Naive B cell (primary cell): Measurements from ENCODE around the gene ARHGAP22. TPM values are rescaled to one million over a fixed set of nuclear protein-coding genes. Genes with fewer than 3 reads are reported as not detected.
A peak's percentile ranks its signal among the peaks of the same experiment; 100 is the strongest.

Experiments
- ATAC-seq, 2 donors: fragments of 150-1000 bp; cut with Tn5 transposase; 2 replicates each; pipeline ENCODE4 v1.10.0; 2021; ENCODE audit warnings: low read depth in 2 of 2, mild to moderate bottlenecking in 2 of 2, moderate library complexity in 2 of 2
- DNase-seq: peaks from one replicate; pipeline ENCODE4 v3.0.0; 2022
- H3K27ac Mint-ChIP-seq, 6 donors: one replicate each; pipeline ENCODE4 v1.8.0; 2020 to 2022; ENCODE audit warnings: mild to moderate bottlenecking in 6 of 6, mixed read lengths in 6 of 6, moderate library complexity in 5 of 6, inconsistent platforms in 2 of 6
- H3K27me3 Mint-ChIP-seq, 3 donors: one replicate each; pipeline ENCODE4 v1.8.0; 2021 to 2022; ENCODE audit warnings: mixed read lengths in 3 of 3, mild to moderate bottlenecking in 1 of 3
- H3K36me3 Mint-ChIP-seq, 2 donors: one replicate each; pipeline ENCODE4 v1.8.0; 2020 to 2022; ENCODE audit warnings: mixed read lengths in 2 of 2, inconsistent platforms in 1 of 2, mild to moderate bottlenecking in 1 of 2
- H3K4me1 Mint-ChIP-seq, 3 donors: one replicate each; pipeline ENCODE4 v1.8.0; 2020 to 2022; ENCODE audit warnings: mixed read lengths in 3 of 3, inconsistent platforms in 1 of 3, mild to moderate bottlenecking in 1 of 3, moderate library complexity in 1 of 3
- H3K4me3 Mint-ChIP-seq, 8 donors: one replicate each; pipeline ENCODE4 v1.8.0; 2020 to 2022; ENCODE audit warnings: mild to moderate bottlenecking in 8 of 8, mixed read lengths in 8 of 8, moderate library complexity in 8 of 8, inconsistent platforms in 2 of 8
- H3K9me3 Mint-ChIP-seq, 7 donors: one replicate each; pipeline ENCODE4 v1.8.0; 2020 to 2022; ENCODE audit warnings: mixed read lengths in 7 of 7, mild to moderate bottlenecking in 5 of 7, inconsistent platforms in 2 of 7, moderate library complexity in 1 of 7
- polyA plus RNA-seq, 6 donors: library from polyadenylated mRNA; unstranded; fragments of 300-500 nt; fragmentation: Illumina TruSeq; gene quantifications; one replicate each; pipeline ENCODE4 v1.2.3, GENCODE V29; 2021; ENCODE audit warnings: low read depth in 6 of 6

The ARHGAP22 gene
- polyA plus RNA-seq, 6 donors from 2014 or later = 2.8 to 9.2 (median 5.8) TPM

DNA sequence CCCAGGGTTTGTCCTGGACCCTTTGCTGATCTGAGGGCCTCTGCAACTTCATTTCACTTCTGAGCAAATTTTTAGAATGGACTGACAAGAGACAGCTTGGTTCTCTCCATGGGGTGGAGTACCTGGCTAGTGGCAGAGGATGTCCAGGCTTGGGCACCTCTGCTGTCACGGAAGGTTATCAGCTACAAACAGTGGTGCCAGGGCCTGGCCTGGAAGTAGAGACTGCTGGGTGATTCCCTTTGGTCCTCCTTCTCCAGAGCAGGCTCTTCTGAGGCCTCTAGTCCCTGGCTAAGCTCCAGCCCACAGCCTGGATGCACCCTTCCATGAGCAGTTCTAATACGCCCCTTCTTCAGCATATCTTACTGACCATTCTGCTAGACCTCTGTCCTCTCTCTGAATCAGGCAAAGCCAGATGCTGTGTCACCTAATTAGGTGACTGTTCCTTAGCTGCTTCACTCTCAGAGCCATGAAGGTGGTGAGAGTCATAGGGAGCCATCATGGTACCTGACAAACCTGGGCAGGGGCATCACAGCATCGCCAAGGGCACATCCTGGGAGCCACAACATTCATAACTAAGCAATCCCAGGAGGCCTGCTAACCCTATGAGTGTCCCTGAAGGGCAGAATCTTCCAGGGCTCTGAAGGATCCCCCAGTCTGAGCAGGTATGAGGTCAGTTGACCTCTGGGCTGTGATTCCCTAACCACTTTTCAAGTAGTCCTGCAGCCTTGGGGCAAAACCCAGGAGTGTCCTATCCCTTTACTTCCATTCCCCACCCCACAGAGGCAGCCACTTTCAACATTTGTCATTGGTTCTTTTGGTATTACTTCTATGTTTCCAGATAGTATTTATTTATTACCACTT is 4.0 kb downstream of the ARHGAP22 start:
- Mint-ChIP-seq H3K36me3 (no peaks in the 10 kb centered on the region), H3K4me3 (no peak overlapping the region), H3K27me3 (peaks cover 0 to 17% (median 12%) of the 10 kb centered on the region in 3 donors), H3K9me3 (no peaks in the 10 kb centered on the region), H3K27ac (no peak overlapping the region), H3K4me1 (peaks cover 22 to 54% (median 37%) of the 10 kb centered on the region in 3 donors)
- ATAC-seq (no peak), DNase-seq (no peak)

DNA sequence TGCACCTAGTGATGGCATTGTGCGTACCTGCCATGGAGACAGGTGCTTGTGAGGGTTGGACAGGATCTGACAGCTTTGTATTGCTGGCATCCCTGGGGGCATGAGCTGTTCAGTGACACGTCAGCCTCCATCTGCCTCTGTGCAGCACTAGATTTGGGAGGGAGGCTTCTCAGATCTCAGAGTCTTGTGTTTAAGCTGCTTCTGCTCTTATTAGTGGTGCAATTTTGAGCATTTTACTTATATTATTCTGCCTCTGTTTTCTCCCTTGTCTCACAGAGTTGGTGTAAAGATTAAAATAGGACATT is 5.1 kb downstream of the ARHGAP22 start:
- H3K4me1 Mint-ChIP-seq = peaks cover 15 to 45% (median 28%) of the 10 kb centered on the region in 3 donors
- no peak overlapping the region for H3K4me3 Mint-ChIP-seq
- no peaks in the 10 kb centered on the region for H3K36me3 Mint-ChIP-seq
- H3K9me3 Mint-ChIP-seq = no peaks in the 10 kb centered on the region
- peak overlapping the region in 1 of 6 donors; percentile 27 for H3K27ac Mint-ChIP-seq
- DNase-seq (no peak), ATAC-seq (no peak)
- peaks cover 0 to 23% (median 12%) of the 10 kb centered on the region in 3 donors for H3K27me3 Mint-ChIP-seq

DNA sequence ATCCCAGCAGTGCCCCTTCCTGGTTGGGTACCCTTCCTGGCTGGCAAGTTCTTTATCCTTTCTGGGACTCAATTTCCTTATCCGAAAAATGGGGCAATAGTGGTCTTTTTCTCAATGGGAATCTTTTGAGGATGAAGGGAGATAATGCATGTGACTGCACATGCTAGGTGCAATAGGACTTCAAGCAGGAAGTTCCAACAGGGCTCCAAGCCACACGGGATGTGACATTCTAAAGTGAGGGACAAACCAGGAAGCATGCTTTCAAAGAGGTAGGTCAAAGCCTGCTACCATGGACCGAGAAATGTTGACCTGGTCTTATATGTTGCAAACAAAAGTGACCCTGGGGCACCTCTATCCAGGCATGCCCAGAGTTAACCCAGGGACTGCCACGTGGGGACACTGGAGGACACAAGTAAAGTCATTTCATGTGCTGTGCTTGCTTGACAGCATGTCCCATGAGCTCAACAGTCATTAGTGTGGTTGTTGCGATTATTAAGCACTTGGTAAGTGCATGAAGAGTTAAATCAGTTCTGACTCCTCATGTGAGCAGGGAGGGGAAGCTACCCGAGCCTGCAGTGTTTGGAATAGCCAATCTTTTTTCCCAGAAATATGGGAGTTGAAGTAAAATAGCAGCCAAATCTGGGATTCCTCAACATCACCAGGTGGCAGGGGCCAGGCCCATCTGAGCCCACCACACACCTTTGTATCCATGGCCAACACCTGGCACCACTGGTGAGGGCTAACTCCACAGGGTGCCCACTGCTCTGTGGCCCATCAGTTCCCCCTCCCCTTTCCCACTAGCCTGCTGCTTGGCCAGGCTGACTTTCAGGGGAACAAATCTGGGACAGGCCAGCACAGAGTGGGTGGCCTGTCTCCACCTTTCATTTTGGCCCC is 5.7 kb downstream of the ARHGAP22 start:
- Mint-ChIP-seq H3K36me3 (no peaks in the 10 kb centered on the region), H3K4me3 (no peak overlapping the region), H3K9me3 (no peaks in the 10 kb centered on the region), H3K27ac (no peak overlapping the region), H3K4me1 (peaks cover 14 to 39% (median 26%) of the 10 kb centered on the region in 3 donors), H3K27me3 (peaks cover 0 to 24% (median 10%) of the 10 kb centered on the region in 3 donors)
- DNase-seq (no peak), ATAC-seq (no peak)

DNA sequence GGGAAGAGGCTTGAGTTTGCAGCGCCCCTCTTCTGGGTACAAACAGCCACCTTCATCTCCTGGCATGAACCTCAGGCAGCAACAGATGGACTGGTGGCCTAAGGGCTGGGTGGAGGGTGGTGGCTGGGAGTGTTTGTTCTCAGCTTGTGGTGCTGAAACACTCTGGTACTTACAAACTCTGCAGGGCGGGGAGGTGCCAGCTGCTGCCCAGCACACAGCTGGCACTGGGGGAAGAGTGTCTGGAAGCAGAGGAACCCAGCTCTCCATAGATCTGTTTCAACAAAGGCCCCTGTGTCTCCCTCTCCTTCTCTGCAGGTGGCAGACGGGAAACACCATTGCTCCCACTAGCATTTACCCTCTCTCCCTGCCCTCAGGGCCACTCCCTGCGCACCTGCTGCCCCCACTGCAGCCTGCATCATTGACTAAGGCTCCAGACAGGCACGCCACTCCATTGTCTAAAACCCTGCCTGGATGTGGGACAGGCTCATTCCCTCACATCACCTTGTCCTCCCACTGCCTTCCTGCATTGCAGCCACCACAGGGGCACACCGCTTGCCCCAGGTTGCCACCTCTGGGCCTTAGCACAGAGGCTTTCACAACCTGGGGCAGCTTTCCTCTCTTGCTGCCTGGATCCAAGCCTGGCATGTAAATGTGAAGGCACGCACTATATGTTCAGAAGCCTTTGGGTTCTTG is 6.5 kb downstream of the ARHGAP22 start:
- Mint-ChIP-seq H3K27ac (peak overlapping the region in 1 of 6 donors; percentile 56), H3K27me3 (peaks cover 0 to 19% (median 5%) of the 10 kb centered on the region in 3 donors), H3K9me3 (no peaks in the 10 kb centered on the region), H3K4me3 (no peak overlapping the region), H3K4me1 (peaks cover 9 to 31% (median 19%) of the 10 kb centered on the region in 3 donors), H3K36me3 (no peaks in the 10 kb centered on the region)
- DNase-seq (no peak), ATAC-seq (no peak)

DNA sequence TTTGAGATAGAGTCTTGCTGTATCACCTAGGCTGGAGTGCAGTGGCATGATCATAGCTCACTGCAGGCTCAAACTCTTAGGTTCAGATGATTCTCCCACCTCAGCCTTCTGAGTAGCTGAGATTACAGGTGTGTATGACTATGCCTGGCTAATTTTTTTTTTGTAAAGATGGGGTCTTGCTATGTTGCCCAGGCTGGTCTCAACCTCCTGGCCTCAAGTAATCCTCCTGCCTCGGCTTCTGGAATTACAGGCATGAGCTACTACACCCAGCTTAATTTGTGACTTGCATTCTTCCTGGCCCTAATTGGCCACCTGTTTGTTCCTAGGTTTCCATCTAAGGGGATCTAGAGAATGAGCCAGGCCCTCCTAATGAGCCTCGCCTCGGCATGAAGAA is 9.3 kb downstream of the ARHGAP22 start:
- H3K27me3 Mint-ChIP-seq = peaks cover 0 to 19% (median 5%) of the 10 kb centered on the region in 3 donors
- H3K4me3 Mint-ChIP-seq = no peak overlapping the region
- ATAC-seq (no peak), DNase-seq (no peak)
- H3K36me3 Mint-ChIP-seq = no peaks in the 10 kb centered on the region
- peaks cover 7 to 25% (median 17%) of the 10 kb centered on the region in 3 donors for H3K4me1 Mint-ChIP-seq
- no peaks in the 10 kb centered on the region for H3K9me3 Mint-ChIP-seq
- H3K27ac Mint-ChIP-seq = peak overlapping the region in 1 of 6 donors; percentile 79

DNA sequence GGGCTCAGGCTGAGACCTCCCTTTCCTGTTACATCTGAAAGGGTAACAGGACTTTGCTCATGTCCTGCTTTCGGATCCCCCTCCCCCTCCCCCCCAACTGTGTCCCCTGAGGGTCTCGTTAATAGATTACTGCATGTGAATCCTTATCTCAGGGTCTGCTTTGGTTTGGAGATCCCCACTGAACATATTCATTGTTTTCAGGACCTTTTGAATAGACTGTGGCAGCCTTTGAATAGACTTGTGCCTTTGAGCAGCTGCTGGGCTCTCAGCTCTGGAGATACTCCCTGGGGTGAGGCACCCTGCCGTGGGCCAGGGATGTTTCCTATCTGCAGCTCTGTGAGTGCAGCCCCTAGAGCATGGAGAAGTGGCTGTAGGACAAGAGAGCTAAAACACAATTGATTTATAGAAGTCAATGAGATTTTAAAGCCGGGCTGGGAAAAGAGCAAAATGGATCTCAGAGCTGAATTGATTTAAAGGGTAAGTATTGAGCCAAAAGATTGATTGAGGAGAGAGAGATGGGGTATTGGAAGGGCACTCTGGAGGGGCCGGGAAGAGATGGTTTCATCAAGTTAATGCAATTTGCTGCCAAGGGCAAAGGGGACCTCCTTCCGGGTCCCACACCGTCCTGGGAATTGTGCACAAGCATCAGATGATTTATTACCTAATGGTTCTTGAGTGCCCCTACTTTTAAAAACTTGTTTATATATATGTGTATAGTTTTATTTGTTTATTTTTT is 9.9 kb downstream of the ARHGAP22 start:
- Mint-ChIP-seq H3K4me3 (no peak overlapping the region), H3K27ac (peak overlapping the region in 1 of 6 donors; percentile 79), H3K9me3 (no peaks in the 10 kb centered on the region), H3K36me3 (no peaks in the 10 kb centered on the region), H3K4me1 (peaks cover 7 to 23% (median 23%) of the 10 kb centered on the region in 3 donors), H3K27me3 (peaks cover 0 to 19% (median 5%) of the 10 kb centered on the region in 3 donors)
- no peak for ATAC-seq
- no peak for DNase-seq

DNA sequence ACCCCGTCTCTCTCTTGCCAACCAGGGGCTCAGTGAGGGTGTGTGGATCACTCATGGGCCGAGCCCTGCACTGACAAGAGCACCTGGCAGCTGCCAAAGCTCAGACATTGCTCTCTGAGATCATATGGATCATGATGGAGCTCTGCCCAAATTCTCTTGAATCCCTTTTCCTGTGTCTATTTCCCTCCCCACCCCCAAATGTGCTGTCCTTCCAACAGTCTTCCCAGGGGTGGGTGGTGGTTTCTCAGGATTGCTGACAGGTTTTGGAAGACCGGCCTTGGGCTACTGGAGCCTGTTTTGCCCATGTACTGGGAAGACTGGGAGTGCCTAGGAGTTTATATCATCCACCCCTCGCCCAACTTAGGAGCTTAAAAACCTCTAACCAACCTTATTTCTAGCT is 10.5 kb downstream of the ARHGAP22 start:
- no peak for DNase-seq
- no peak for ATAC-seq
- no peaks in the 10 kb centered on the region for H3K36me3 Mint-ChIP-seq
- H3K4me1 Mint-ChIP-seq = peaks cover 10 to 29% (median 29%) of the 10 kb centered on the region in 3 donors
- H3K27ac Mint-ChIP-seq = no peak overlapping the region
- peaks cover 0 to 19% (median 5%) of the 10 kb centered on the region in 3 donors for H3K27me3 Mint-ChIP-seq
- H3K4me3 Mint-ChIP-seq = no peak overlapping the region
- H3K9me3 Mint-ChIP-seq = no peaks in the 10 kb centered on the region

DNA sequence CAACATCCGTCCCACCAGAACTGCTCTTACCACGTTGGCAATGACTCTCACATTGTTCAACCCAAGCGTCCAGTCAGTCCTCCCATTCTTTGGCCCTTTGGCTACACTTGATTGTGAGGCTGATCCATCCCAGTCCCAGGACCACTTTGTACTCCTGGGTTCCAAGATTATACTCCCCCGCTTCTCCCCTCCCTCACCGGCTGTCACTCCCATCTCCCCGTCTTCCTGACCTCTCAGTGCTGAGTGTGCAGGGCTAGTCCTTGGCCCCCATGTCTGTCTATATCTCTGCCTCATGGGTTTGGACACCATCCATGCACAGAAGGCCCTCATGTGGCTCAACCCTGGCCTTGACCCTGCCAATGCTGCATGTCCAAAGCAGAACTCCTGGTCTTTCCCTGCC is 12.5 kb downstream of the ARHGAP22 start:
- Mint-ChIP-seq H3K4me3 (no peak overlapping the region), H3K36me3 (no peaks in the 10 kb centered on the region), H3K27ac (no peak overlapping the region), H3K9me3 (no peaks in the 10 kb centered on the region), H3K4me1 (peaks cover 12 to 38% (median 31%) of the 10 kb centered on the region in 3 donors), H3K27me3 (peaks cover 0 to 8% (median 5%) of the 10 kb centered on the region in 3 donors)
- no peak for ATAC-seq
- DNase-seq = no peak

DNA sequence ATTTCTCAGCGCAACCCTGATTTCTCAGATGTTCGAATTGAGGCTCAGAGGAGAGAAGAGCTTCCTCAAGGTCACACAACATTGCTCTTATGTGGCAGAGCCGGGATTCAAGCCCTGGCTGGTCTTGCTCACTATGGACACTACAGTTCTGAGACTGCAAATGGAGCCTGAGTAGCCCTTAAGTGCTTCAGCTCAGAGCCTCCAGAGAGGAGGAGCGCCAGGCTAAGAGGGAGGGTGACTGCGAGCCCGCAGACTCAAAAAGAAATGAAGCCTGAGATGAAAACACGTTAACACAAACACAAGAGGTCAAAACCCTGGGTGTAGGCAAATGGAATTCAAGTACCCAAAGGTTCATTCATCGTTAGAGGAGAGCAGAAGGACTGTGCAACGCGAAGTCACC is 13.9 kb downstream of the ARHGAP22 start:
- no peak overlapping the region for H3K4me3 Mint-ChIP-seq
- peaks cover 0 to under 1% of the 10 kb centered on the region in 2 donors for H3K36me3 Mint-ChIP-seq
- peak overlapping the region in 3 of 6 donors; percentile 78 to 89 (median 84) for H3K27ac Mint-ChIP-seq

DNA sequence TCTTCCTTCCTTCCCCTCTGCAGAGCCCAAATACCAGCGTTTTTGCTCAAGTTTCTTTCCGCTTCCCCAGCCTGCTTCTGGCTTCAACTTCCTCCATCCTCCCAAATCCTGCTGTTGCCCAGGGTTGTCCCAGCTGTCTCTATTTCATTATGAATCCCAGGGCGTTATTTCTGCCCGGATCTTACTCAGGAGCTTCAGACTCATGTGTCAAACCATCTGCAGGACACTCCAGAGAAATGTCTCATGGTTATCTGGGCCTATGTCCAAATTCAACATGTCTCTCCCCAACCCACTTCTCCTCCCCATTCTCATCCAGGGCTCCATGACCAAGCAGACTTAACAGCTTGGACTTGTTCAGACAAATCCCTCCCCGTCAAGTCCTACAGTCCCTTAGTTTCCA is 15.6 kb downstream of the ARHGAP22 start:
- ATAC-seq (no peak), DNase-seq (no peak)
- Mint-ChIP-seq H3K9me3 (peaks cover 2 to 8% (median 6%) of the 10 kb centered on the region in 7 donors), H3K36me3 (peaks cover 0 to 11% of the 10 kb centered on the region in 2 donors), H3K27me3 (no peaks in the 10 kb centered on the region), H3K4me3 (peak overlapping the region in 2 of 8 donors; percentile 11 to 43), H3K4me1 (peaks cover 25 to 61% (median 50%) of the 10 kb centered on the region in 3 donors), H3K27ac (peak overlapping the region in 1 of 6 donors; percentile 1)

More for the DNA sequence above, 13.9 kb downstream of the ARHGAP22 start:
- H3K9me3 Mint-ChIP-seq = no peaks in the 10 kb centered on the region
- H3K4me1 Mint-ChIP-seq = peaks cover 14 to 44% (median 36%) of the 10 kb centered on the region in 3 donors
- H3K27me3 Mint-ChIP-seq = peaks cover 0 to 8% (median under 1%) of the 10 kb centered on the region in 3 donors
- ATAC-seq = no peak
- DNase-seq = no peak

DNA sequence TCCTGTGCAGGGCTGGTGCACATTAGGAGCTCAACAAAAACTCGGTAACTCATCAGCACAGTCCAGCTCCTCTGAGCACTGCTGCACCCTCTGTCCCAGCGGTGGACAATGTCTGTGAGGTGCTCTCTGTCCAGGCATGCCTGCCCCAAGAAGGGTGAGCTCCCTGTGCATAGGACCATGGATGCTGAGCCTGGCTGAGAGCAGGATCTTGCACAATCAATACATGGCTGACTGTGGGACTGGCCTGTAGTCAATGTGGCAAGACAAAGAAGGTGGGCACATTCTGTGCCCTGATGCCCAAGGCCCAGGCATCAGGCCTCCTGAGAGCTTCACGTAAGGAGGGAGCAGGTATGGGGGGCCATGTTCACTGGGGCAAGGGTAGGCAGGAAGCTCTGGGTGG is 17.1 kb downstream of the ARHGAP22 start:
- Mint-ChIP-seq H3K27ac (no peak overlapping the region), H3K4me1 (peaks cover 35 to 69% (median 63%) of the 10 kb centered on the region in 3 donors), H3K36me3 (peaks cover 0 to 11% of the 10 kb centered on the region in 2 donors), H3K27me3 (no peaks in the 10 kb centered on the region), H3K9me3 (peaks cover 2 to 8% (median 6%) of the 10 kb centered on the region in 7 donors), H3K4me3 (no peak overlapping the region)
- DNase-seq = no peak
- ATAC-seq = no peak

DNA sequence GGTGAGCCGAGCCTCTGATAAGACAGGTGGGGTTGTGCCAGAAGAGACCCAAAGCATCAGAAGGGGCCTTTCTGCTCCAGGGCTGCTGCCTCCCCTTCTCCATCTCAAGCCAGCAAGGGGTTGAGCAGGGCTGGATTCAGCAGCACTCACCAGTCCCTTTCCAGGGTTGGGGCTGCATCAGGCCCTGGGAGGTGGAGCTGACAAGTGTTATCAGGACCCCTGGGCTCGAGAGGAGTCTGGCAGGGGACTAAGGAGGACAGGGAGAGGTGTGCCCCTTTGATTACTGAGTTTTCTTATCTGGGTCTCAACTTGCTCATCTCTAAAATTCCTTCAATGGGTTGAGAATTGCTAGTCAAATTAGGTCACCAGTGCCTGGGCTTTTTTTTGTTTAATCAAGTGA is 17.8 kb downstream of the ARHGAP22 start:
- Mint-ChIP-seq H3K27ac (no peak overlapping the region), H3K4me1 (peaks cover 39 to 69% (median 63%) of the 10 kb centered on the region in 3 donors), H3K4me3 (peak overlapping the region in 1 of 8 donors; percentile 44), H3K27me3 (no peaks in the 10 kb centered on the region), H3K9me3 (peaks cover 2 to 8% (median 6%) of the 10 kb centered on the region in 7 donors), H3K36me3 (peaks cover 0 to 11% of the 10 kb centered on the region in 2 donors)
- ATAC-seq (no peak), DNase-seq (no peak)
